CD14-positive monocyte (primary cell): ENCODE results near the gene ENTHD1. TPM values are rescaled to one million over a fixed set of nuclear protein-coding genes. Genes with fewer than 3 reads are reported as not detected.

Experiments used
- DNase-seq, 3 donors: peaks; one replicate each; pipeline ENCODE4 v3.0.0-alpha.2; 2011 to 2022
- H2AFZ ChIP-seq: 2 replicates; pipeline ENCODE4 v1.6.0; 2012; ENCODE audit warnings: mild to moderate bottlenecking, low read depth, low read length, inconsistent platforms; ENCODE audit not compliant: insufficient read depth, poor library complexity, severe bottlenecking
- H3K27ac ChIP-seq, 2 donors: 1 replicate in 1 of 2; 2 replicates in 1 of 2; pipeline ENCODE4 v1.5.1; 2012 to 2013; ENCODE audit warnings: low read length in 2 of 2, control low read depth in 1 of 2, inconsistent platforms in 1 of 2, low read depth in 1 of 2, mild to moderate bottlenecking in 1 of 2
- H3K27me3 ChIP-seq, 2 donors: one replicate each; pipeline versions ENCODE4 v1.6.0 to v1.6.1; 2011 to 2013; ENCODE audit warnings: low read length in 2 of 2; ENCODE audit not compliant: control insufficient read depth in 2 of 2, insufficient read depth in 2 of 2
- H3K36me3 ChIP-seq, 2 donors: replicated peaks in 1 of 2; 1 replicate in 1 of 2; 2 replicates in 1 of 2; pipeline versions ENCODE4 v1.5.1 to v1.6.1; 2012 to 2013; ENCODE audit warnings: low read length in 2 of 2, control low read depth in 1 of 2, inconsistent platforms in 1 of 2, mild to moderate bottlenecking in 1 of 2; ENCODE audit not compliant: insufficient read depth in 2 of 2, control insufficient read depth in 1 of 2
- H3K4me1 ChIP-seq, 2 donors: 1 replicate in 1 of 2; 2 replicates in 1 of 2; pipeline versions ENCODE4 v1.5.1 to v1.6.1; 2012 to 2013; ENCODE audit warnings: low read length in 2 of 2, control low read depth in 1 of 2, inconsistent platforms in 1 of 2, mild to moderate bottlenecking in 1 of 2, moderate library complexity in 1 of 2; ENCODE audit not compliant: insufficient read depth in 2 of 2, control insufficient read depth in 1 of 2
- H3K4me2 ChIP-seq: replicated peaks from 2 replicates; pipeline ENCODE3; 2012; ENCODE audit warnings: low read length, moderate library complexity, mild to moderate bottlenecking; ENCODE audit not compliant: poor library complexity, severe bottlenecking; ENCODE audit errors: extremely low read depth
- H3K4me3 ChIP-seq, 3 experiments: fragments of 200-600 bp in 1 of 3; sonication (generic) in 1 of 3; replicated peaks in 1 of 3; 1 replicate in 2 of 3; 2 replicates in 1 of 3; pipeline ENCODE4 v1.5.1; 2011 to 2013; ENCODE audit warnings: low read length in 3 of 3, mild to moderate bottlenecking in 3 of 3, control low read depth in 2 of 3, low read depth in 2 of 3, inconsistent platforms in 1 of 3, moderate library complexity in 1 of 3
- H3K79me2 ChIP-seq: 2 replicates; pipeline ENCODE4 v1.6.0; 2012; ENCODE audit warnings: mild to moderate bottlenecking, control low read depth, inconsistent platforms, low read length, moderate library complexity; ENCODE audit not compliant: insufficient read depth
- H3K9ac ChIP-seq: 2 replicates; pipeline ENCODE4 v1.6.0; 2017; ENCODE audit warnings: low read length, mild to moderate bottlenecking; ENCODE audit not compliant: insufficient read depth, poor library complexity, severe bottlenecking
- H3K9me3 ChIP-seq, 2 donors: replicated peaks in 1 of 2; 1 replicate in 1 of 2; 2 replicates in 1 of 2; pipeline versions ENCODE4 v1.5.1 to v1.6.1; 2012 to 2013; ENCODE audit warnings: low read length in 2 of 2, control low read depth in 1 of 2; ENCODE audit not compliant: control insufficient read depth in 1 of 2, insufficient read depth in 1 of 2
- H4K20me1 ChIP-seq: 2 replicates; pipeline ENCODE4 v1.6.0; 2012; ENCODE audit warnings: mild to moderate bottlenecking, low read length, control low read depth, moderate library complexity; ENCODE audit not compliant: insufficient read depth
- H3K27ac Mint-ChIP-seq, 7 donors: one replicate each; pipeline ENCODE4 v1.8.0; 2020; ENCODE audit warnings: mild to moderate bottlenecking in 7 of 7, mixed read lengths in 7 of 7, moderate library complexity in 6 of 7, inconsistent platforms in 2 of 7
- H3K27me3 Mint-ChIP-seq, 3 donors: one replicate each; pipeline ENCODE4 v1.8.0; 2021 to 2022; ENCODE audit warnings: low read depth in 3 of 3, mild to moderate bottlenecking in 3 of 3, mixed read lengths in 3 of 3, moderate library complexity in 3 of 3, inconsistent platforms in 1 of 3
- H3K36me3 Mint-ChIP-seq, 2 donors: one replicate each; pipeline ENCODE4 v1.8.0; 2020; ENCODE audit warnings: mixed read lengths in 2 of 2, inconsistent platforms in 1 of 2, mild to moderate bottlenecking in 1 of 2
- H3K4me1 Mint-ChIP-seq: one replicate; pipeline ENCODE4 v1.8.0; 2020; ENCODE audit warnings: mild to moderate bottlenecking, mixed read lengths
- H3K4me3 Mint-ChIP-seq, 2 donors: one replicate each; pipeline ENCODE4 v1.8.0; 2020; ENCODE audit warnings: mild to moderate bottlenecking in 2 of 2, mixed read lengths in 2 of 2, moderate library complexity in 1 of 2
- H3K9me3 Mint-ChIP-seq, 7 donors: one replicate each; pipeline ENCODE4 v1.8.0; 2020 to 2022; ENCODE audit warnings: mixed read lengths in 7 of 7, mild to moderate bottlenecking in 6 of 7, moderate library complexity in 6 of 7, inconsistent platforms in 2 of 7
- WGBS: methylation state at CpG from one replicate; pipeline ENCODE4 v1.1.5; 2013; ENCODE audit warnings: missing lambda C conversion rate; ENCODE audit not compliant: insufficient coverage; 5-methylcytosine and 5-hydroxymethylcytosine counted together
- intact Hi-C, 2 donors: fragments of 100-400 bp; cut with micrococcal nuclease; formaldehyde crosslinking; loops; one replicate each; pipeline versions ENCODE4 v1.15.0 to v1.15.1; 2023
- polyA plus RNA-seq, 3 donors: library from polyadenylated mRNA; depleted of rRNA in 1 of 3; unstranded in 2 of 3; stranded (reverse) in 1 of 3; fragments of 300-500 nt in 2 of 3; fragments of >200 nt in 1 of 3; fragmentation: Illumina TruSeq in 2 of 3; gene quantifications; 1 replicate in 2 of 3; 2 replicates in 1 of 3; pipeline ENCODE4 v1.2.3, GENCODE V29; 2012 to 2021
- TF ChIP-seq, protein P1 (sequence below): fragments of 200-600 bp; IDR thresholded peaks from one replicate; pipeline ENCODE4 v1.8.0; 2022; ENCODE audit warnings: antibody characterized with exemption, mild to moderate bottlenecking

The ENTHD1 gene
- polyA plus RNA-seq, 3 donors: not detected

GRCh38 chr22:39896313-39896996 is 2.9 kb upstream of the ENTHD1 start:
- H3K4me1 ChIP-seq: peaks cover 40 to 50% of the 10 kb centered on the region in 2 donors
- no peak overlapping the region for H3K27ac ChIP-seq
- H3K27me3 ChIP-seq: no peaks in the 10 kb centered on the region
- Mint-ChIP-seq H3K27me3 (no peaks in the 10 kb centered on the region), H3K36me3 (no peaks in the 10 kb centered on the region), H3K27ac (no peak overlapping the region), H3K9me3 (peaks cover 0 to 5% (median 0%) of the 10 kb centered on the region in 7 donors), H3K4me3 (no peak overlapping the region), H3K4me1 (peaks cover 41% of the 10 kb centered on the region)
- no peaks in the 10 kb centered on the region for H3K9me3 ChIP-seq
- no peak overlapping the region for H3K4me3 ChIP-seq
- no peaks in the 10 kb centered on the region for H3K36me3 ChIP-seq
- intact Hi-C loops: no loop called here
- no peak overlapping the region for H3K4me2 ChIP-seq
- no peaks in the 10 kb centered on the region for H3K79me2 ChIP-seq
- DNase-seq: no peak
- H3K9ac ChIP-seq: no peak overlapping the region
- TF ChIP-seq, protein P1, sequence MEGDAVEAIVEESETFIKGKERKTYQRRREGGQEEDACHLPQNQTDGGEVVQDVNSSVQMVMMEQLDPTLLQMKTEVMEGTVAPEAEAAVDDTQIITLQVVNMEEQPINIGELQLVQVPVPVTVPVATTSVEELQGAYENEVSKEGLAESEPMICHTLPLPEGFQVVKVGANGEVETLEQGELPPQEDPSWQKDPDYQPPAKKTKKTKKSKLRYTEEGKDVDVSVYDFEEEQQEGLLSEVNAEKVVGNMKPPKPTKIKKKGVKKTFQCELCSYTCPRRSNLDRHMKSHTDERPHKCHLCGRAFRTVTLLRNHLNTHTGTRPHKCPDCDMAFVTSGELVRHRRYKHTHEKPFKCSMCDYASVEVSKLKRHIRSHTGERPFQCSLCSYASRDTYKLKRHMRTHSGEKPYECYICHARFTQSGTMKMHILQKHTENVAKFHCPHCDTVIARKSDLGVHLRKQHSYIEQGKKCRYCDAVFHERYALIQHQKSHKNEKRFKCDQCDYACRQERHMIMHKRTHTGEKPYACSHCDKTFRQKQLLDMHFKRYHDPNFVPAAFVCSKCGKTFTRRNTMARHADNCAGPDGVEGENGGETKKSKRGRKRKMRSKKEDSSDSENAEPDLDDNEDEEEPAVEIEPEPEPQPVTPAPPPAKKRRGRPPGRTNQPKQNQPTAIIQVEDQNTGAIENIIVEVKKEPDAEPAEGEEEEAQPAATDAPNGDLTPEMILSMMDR: no peak
- H2AFZ ChIP-seq: no peak overlapping the region
- H4K20me1 ChIP-seq: no peaks in the 10 kb centered on the region
- 93% methylated on average over 5 of the region's 6 CpGs for WGBS

DNA sequence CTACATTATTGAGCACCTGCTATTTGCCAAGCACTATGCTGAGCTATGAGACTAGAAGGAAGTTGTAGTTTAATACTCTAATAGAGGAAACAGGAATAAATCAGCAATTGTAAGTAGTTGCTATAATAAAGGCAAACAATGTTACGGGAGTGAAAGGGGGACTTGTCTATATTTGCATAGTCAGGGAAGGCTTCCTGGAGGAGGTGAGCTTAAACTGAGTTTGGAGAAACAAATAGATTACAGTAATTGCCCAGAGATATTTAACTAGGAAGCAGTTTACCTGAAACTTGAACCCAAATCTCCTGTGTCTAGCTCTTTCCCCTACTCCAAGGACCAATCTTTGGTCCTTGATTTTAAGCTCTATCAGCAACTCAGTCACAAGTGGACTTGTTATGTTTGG is 2.1 kb upstream of the ENTHD1 start:
- Histone ChIP-seq H3K79me2 (no peaks in the 10 kb centered on the region), H3K4me2 (no peak overlapping the region), H3K9me3 (no peaks in the 10 kb centered on the region), H3K4me1 (peaks cover 34 to 43% of the 10 kb centered on the region in 2 donors), H4K20me1 (no peaks in the 10 kb centered on the region), H2AFZ (no peak overlapping the region), H3K36me3 (no peaks in the 10 kb centered on the region), H3K27ac (no peak overlapping the region), H3K4me3 (no peak overlapping the region), H3K9ac (no peak overlapping the region), H3K27me3 (no peaks in the 10 kb centered on the region)
- no peak overlapping the region for H3K4me3 Mint-ChIP-seq
- no peaks in the 10 kb centered on the region for H3K27me3 Mint-ChIP-seq
- H3K4me1 Mint-ChIP-seq: peaks cover 33% of the 10 kb centered on the region
- H3K9me3 Mint-ChIP-seq: peaks cover 0 to 5% (median 0%) of the 10 kb centered on the region in 7 donors
- intact Hi-C loops: no loop called here
- no peak overlapping the region for H3K27ac Mint-ChIP-seq
- 100% methylated on average over 1 of the region's 1 CpG for WGBS
- DNase-seq: no peak
- no peaks in the 10 kb centered on the region for H3K36me3 Mint-ChIP-seq
- TF ChIP-seq, protein P1: no peak
